GM21723 (cell line): ENCODE results near the gene ZNF697.
"Not testable (repeated sequence)": the region's sequence is repeated elsewhere in the genome, so short reads cannot be mapped to it uniquely, and the experiment has no call there.

Experiments used
- ATAC-seq: cut with Tn5 transposase; IDR thresholded peaks from one replicate; pipeline ENCODE4 v1.9.1; 2021; ENCODE audit warnings: mild to moderate bottlenecking, moderate library complexity; ENCODE audit not compliant: unreplicated experiment

The ZNF697 gene

DNA sequence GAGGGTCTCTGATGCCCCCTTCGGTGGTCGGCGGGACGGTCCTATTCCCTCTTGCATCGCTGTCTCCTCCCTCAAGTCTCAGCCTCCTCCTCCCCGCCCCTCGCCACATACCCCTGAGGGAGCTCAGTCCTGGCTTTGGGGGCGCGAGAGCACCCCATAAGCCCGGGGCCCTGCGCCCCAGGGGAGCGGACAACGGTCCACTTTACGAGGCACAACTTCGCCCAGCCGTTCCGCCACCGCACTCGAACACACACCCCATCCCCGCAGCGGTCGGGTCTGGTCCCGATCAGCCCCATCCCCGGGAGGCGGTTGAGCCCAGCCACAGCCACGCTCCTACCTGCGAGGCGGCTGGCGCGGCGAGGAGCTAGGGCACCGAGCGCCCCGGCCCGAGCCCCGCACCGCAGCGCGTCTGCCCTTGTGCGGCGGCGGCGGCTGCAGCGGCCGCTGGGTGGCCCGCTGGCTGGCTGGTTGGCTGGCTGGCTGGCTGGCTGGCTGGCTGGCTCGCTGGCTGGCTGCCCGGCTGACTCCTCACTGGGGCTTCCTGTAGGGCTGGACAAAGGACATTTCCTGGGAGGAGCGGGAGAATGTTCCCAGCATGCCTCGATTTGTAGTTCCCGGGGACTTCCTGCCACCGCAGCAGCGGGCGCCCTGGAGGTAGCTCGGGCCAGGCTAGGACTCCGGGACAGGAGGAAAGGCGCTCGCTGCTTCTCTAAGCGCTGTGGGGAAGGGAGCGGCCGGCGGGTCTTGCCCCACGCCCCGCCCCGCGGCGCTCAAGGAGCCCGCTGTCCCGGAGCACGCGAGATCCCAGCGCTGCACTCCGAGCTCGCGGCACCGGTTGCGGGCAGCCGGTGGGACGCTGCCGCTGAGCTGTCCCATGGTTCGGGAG lies at the start of gene ZNF697:
Gene ZNF697, minus strand, starts transcription at position 533 of the 886 bp plus-strand sequence. CDS start 22,166 bp downstream, outside the sequence.
- ATAC-seq = peak; percentile 74

DNA sequence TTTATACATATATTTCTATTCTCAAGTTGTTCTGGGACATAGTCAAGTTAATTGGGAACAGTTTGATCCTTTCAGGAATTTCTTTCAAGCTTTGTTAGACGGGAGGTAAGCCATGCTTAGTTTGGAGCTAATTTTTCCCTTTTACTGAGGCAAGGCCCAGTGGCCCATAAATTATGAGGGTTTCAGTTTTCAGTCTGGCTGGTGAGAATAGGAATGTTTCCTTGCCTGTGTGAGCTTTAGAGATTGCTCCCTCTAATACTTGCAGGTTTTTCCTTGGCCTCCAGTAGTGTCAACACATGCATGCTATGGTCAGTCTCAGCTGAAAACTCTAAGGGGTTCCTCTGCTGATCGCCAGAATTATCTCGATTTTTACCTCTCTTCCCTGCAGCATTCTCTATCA lies 49.5 kb upstream of the ZNF697 start:
- no peak for ATAC-seq

DNA sequence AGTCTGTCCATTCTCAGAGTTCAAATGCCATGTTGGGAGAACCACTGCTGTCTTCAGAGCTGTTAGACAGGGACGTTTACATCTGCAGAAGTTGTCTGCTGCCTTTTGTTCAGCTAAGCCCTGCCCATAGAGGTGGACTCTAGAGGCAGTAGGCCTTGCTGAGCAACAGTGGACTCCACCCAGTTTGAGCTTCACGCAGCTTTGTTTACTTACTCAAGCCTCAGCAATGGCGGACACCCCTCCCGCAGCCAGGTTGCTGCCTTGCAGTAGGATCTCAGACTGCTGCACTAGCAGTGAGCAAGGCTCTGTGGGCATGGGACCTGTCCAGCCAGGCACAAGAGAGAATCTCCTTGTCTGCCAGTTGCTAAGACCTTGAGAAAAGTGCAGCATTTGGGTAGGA lies 48.8 kb upstream of the ZNF697 start:
- not testable (repeated sequence) for ATAC-seq

DNA sequence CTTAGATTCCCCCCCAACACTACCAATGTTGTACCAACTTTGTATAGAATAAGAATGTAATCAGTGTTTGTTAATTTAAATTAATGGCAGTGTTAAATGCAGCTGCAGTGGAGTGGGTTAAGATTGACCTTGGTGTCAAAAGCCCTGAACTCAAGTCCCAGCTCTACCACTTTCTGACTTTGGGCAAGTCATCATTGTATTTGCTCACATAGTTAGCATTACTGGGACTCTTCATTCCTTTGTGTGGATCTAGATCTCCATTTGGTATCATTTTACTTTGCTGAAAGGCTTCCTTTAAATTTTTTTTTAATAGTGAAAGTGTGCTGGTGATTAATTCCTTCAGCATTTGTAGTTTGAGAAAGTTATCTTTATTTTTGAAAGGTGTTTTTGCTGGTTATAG lies 41.4 kb upstream of the ZNF697 start:
- no peak for ATAC-seq

GRCh38 chr1:119688810-119689209 lies 40.7 kb upstream of the ZNF697 start:
- ATAC-seq = no peak

- no peak for ATAC-seq
These were observed 39.5 kb upstream of the ZNF697 start for GRCh38 chr1:119687434-119688079.

DNA sequence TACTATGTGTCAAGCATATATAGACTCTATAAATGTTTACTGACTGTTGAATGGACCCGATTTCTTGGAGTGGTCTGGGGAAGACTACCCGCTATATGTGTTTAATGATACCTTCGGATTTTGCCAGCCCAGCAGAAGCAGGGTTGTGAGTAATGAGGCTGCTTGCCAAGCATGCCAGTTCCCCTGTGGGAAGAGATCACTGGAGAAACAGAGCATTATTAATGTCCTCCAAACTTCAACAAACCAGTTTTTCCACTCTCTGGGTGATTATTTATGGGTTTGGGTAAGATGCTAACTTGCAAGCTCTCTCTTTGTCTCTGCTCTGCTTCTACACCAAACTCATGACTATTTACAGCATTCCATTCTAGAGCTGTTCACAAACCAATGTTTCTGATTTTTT lies 38.6 kb upstream of the ZNF697 start:
- no peak for ATAC-seq

DNA sequence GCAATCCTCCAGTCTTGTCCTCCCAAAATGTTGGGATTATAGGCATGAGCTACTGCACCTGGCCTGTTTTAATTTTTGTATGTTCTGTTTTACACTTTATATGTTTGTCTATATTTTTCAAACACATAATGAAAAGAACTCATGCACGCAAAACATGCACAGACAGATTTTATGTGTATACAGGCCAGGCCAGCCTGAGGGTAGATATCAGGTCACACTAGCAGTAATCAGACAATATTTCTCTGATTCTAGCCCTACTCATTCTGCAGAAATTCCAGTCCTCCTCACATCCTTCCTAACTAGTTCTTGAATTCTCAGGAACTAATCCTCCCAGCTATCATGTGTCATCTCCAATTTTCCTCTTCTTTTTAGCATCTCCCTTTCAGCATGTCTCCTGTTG lies 35.8 kb upstream of the ZNF697 start:
- ATAC-seq = no peak

GRCh38 chr1:119682141-119682540 lies 34.1 kb upstream of the ZNF697 start:
- ATAC-seq = no peak

DNA sequence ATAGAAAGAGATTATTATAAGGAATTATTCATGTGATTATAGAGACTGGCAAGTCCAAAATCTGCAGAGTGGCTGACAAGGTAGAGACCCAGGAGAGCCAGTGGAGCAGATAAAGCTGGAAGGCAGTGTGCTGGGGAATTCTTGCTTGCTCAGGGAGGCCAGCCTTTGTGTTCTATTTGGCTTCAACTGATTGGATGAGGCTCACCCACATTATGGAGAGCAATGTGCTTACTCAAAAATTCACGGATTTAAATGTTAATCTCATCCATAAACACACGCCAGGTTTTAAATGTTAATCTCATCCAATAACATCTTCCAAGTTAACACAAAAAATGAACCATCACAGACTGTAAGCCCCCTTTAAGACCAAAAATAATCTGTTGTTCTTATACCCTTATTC lies 33.5 kb upstream of the ZNF697 start:
- no peak for ATAC-seq

GRCh38 chr1:119680723-119681122 lies 32.7 kb upstream of the ZNF697 start:
- ATAC-seq = no peak

GRCh38 chr1:119680193-119680592 lies 32.1 kb upstream of the ZNF697 start:
- no peak for ATAC-seq

DNA sequence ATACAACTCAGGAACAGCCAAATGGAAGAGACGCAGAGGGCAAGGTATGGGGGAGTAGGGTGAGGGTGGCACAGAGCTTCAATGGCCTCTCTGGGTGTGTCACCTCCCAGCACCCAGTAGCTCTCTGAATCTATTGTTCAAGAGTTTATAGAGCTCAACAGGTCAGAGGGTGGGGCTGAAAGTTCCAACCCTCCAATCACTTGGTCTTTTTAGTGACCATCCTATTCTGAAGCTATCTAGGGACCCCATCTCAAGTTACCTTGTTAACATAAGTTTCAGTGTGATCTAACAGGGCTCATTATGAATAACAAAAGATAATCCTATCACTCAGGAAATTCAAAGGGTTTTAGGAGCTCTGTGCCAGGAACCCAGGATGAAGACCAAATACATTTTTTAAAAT lies 31.2 kb upstream of the ZNF697 start:
- ATAC-seq = no peak

DNA sequence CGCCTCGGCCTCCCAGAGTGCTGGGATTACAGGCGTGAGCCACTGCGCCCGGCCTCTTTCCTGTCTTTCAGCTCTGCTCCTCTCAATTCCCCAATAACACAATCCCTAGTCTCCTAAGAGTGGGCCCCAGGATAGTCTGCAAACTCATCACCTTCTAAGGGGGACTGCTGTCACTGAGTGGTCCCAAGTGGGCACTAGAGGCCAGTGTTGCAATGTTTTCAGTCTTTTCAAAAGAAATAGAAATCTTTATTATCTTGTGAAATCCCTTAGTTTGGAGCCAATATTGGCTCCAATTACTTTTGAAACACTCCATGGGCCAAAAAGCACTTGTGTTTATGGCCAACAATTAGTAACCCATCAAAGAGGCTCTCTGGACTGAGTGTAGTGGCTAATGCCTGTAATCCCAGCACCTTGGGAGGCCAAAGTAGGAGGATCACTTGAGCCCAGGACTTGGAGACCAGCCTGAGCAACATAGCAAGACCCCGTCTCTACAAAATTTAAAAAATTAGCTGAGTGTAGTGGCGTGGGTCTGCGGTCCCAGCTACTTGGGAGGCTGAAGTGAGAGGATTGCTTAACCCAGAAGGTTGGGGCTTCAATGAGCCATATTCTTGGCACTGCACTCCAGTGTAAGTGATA lies 28.6 kb upstream of the ZNF697 start:
- no peak for ATAC-seq

DNA sequence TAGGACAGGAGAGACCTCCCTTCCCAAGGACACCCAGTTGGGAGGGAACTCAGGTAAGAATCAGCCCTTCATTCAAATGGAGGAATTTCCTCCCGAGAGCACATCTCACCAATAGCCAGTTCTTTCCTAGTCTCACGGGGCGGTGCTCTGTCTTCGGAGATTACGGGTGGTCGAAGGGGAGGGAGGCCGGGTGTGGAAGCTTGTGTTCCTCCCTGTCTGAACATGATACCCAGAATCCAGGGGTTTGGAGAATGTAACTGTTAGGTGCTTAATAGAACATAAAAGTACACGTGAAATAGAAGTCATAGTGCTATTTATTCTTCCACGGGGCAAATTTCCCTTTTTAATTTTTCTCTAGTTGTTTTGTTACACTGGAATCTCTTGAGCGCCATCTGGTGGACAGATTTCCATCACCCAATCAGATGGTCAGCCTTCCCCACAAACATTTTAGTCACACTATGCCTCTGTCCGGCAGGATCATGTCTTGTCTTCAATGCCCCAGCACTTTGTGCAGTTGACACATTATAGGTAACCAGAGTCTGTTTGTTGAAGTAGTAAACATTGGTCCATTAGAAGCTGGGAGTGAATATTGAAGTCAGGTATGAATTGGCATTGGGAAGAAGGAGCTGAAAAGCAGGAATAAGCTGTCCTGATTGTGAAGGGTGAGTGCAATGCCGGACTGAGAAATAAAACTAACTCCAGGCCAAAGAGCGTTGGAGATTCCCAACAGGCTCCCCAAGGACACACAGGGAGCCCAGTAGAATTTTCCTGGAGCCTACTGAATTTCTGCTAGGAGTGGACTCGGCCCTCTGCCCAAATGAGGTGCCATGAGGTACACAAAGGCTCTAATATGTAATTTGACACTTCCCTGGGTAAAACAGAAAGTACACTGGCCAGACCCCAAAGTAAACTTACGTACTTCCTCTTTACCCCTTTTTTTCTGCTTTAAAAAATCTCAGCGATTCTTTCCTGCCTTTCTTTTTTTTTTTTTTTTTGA lies 27.6 kb upstream of the ZNF697 start:
- no peak for ATAC-seq

GRCh38 chr1:119674835-119675289 lies 26.8 kb upstream of the ZNF697 start:
- ATAC-seq = no peak

DNA sequence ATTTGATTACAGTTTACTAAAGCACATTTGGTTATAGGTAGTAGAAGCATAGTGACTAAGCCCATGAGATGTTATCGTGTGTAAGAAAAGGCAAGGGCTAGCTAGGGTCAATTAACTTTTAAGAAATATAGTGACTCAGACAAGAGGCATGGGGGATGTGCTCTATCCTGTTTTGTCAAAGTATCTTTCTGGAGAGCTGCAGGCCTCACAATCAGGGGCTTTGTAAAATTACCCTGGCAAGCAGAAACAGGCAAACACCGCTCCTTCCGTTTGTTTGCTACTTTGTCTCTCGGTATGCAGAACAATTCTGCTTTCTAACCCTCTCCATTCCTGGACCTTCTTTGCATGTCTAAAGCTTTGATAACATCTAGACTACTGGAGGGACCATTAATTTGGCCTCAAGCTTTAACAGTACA lies 26.1 kb upstream of the ZNF697 start:
- no peak for ATAC-seq

- no peak for ATAC-seq
These were observed 25.3 kb upstream of the ZNF697 start for GRCh38 chr1:119673171-119673940.

DNA sequence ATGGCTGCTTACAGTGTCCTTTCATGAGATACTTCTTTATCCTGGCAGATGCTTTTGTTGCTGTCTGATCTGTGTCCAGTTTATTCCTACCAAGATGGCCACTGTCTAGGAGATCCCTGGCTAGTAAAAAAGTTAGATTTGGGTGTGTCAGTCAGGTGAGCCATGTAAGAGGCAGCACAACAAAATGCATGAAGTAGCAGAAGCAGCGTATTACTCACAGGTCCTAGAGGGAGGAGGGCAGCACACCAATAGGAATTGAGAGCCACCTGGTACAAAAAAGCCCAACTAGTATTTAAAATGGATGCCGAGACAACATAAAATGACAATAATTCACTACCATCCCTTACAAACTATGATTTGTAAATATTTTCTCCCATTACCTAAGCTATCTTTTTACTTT lies 22.8 kb upstream of the ZNF697 start:
- no peak for ATAC-seq

DNA sequence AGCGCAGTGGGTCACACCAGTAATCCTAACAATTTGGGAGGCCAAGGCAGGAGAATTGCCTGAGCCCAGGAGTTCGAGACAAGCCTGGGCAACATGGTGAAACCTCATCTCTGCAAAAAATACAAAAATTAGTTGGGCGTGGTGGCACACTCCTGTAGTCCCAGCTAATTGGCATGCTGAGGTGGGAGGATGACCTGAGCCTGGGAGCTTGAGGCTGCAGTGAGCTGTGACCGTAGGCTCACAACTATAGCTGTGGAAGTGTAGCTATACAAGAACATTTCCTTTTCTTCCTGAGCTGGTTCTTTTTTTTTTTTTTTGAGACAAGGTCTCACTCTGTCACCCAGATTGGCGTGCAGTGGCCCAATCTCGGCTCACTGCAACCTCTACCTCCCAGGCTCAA lies 19.1 kb upstream of the ZNF697 start:
- ATAC-seq = no peak
